ENCODE measurements around the gene FCHSD2.
"Not testable (repeated sequence)": the region's sequence is repeated elsewhere in the genome, so short reads cannot be mapped to it uniquely, and the experiment has no call there.

FCHSD2 gene

GRCh38 chr11:72886619-72887018 lies 255.5 kb downstream of the FCHSD2 start:
- DNase-seq (ENCODE audit: low read depth in 2 of 3, low spot score in 1 of 3) = no peak

GRCh38 chr11:72885749-72886609 lies 256.1 kb downstream of the FCHSD2 start:
- DNase-seq (ENCODE audit: low read depth in 2 of 3, low spot score in 1 of 3) = no peak

DNA sequence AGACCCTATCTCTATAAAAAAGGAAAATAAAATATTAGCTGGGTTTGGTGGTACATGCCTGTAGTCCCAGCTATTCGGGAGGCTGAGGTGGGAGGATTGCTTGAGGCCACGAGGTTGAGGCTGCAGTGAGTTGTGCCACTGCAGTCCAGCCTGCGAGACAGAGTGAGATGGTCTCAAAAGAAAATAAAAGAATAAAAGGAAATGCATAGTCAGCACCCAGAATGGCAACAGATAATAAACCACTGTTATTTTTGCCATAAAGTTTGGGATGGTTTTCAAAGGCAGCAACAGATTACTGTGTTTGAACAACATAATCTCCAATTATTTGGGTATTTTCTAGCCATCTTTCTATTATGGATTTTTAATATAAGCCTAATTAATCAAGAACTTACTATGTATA lies 266.0 kb downstream of the FCHSD2 start:
- no peak for DNase-seq (ENCODE audit: low read depth in 2 of 3, low spot score in 1 of 3)

DNA sequence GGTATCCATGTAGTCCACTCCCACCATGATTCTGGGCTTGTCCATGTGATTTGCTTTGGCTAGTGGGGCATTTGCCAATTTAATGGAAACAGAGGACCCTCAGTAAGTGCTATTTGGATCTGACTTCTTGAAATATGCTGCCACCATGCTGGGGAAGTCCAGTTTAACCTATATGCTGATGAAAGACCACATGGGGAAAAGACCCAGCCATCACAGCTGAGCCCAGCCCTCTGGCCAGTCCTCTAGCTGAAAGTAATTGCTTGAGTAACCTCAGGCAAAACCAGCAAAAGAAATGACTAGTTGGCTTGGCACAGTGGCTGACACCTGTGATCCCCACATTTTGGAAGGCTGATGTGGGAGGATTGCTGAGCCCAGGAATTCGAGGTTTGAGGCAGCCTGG lies 266.4 kb downstream of the FCHSD2 start:
- DNase-seq (ENCODE audit: low read depth in 2 of 3, low spot score in 1 of 3) = no peak

- no peak for DNase-seq (ENCODE audit: low read depth in 2 of 3, low spot score in 1 of 3)
These were observed 270.1 kb downstream of the FCHSD2 start for GRCh38 chr11:72872012-72872411.

- no peak for DNase-seq (ENCODE audit: low read depth in 2 of 3, low spot score in 1 of 3)
These were observed 271.0 kb downstream of the FCHSD2 start for GRCh38 chr11:72871119-72871518.

- no peak for DNase-seq (ENCODE audit: low read depth in 2 of 3, low spot score in 1 of 3)
These were observed 272.3 kb downstream of the FCHSD2 start for GRCh38 chr11:72869831-72870230.

- DNase-seq (ENCODE audit: low read depth in 2 of 3, low spot score in 1 of 3) = no peak
These were observed 274.1 kb downstream of the FCHSD2 start for GRCh38 chr11:72867970-72868369.

DNA sequence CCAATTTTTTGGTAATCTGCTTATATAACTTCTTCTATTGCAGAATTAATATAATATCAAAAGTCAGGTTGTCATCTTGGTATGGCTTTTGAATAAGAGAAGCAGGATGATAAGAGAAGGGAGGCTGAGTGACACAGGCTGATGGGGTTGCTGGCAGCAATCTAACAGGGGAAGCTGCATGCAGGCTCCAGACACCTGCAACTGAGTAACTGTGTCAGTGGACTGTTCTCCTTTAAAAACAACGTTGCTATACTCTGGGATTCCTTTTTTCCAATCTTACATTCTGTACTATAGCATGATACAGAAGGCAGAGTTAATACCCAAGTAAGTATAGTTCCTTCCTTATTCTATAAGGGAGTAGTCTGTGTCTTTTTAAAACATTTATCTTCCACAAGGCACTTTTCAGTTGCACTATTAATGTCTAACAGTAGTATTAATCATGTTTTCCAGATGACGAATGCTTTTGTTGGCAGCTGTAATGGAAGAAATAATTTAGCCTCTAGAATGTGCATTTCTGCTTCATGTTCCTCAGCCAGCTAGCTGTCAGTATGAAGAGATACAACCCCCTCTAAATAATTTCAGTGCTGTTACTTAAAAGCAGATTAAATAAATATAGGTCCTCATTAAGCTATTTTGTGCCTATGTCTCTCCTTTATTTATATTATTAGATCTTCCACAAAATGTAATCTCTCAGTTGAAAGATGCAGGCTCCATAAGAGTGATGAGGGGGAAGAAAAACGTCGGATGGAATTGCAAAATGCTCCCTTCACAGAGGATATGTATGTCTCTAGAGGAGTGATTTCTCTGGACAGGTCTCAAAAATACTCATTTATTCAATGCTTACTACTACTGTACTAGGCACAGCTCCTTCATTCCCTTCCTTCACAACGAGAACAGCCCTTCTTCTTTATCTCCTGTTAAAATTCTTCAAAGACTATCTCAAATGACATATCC lies 277.1 kb downstream of the FCHSD2 start:
- DNase-seq (ENCODE audit: low read depth in 2 of 3, low spot score in 1 of 3) = no peak

GRCh38 chr11:72863916-72864315 lies 278.2 kb downstream of the FCHSD2 start:
- no peak for DNase-seq (ENCODE audit: low read depth in 2 of 3, low spot score in 1 of 3)

- DNase-seq (ENCODE audit: low read depth in 2 of 3, low spot score in 1 of 3) = no peak
These were observed 279.0 kb downstream of the FCHSD2 start for GRCh38 chr11:72863091-72863490.

GRCh38 chr11:72860592-72860991 lies 281.5 kb downstream of the FCHSD2 start:
- no peak for DNase-seq (ENCODE audit: low read depth in 2 of 3, low spot score in 1 of 3)

DNA sequence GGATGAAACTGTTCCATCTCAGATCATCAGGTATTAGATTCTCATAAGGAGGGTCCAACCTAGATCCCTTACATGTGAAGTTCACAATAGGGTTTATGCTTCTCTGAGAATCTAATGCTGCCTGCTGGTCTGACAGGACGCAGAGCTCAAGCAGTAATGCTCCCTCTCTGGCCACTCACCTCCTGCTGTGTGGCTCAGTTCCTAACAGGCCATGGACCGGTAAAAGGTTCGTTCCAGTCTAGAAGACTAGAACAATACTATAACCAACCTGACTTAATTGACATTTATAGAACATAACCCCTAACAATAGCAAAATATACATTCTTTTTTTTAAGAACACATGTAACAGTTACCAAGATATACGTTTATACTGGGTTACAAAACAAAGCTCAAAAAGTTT lies 282.1 kb downstream of the FCHSD2 start:
- DNase-seq (ENCODE audit: low read depth in 2 of 3, low spot score in 1 of 3) = no peak

DNA sequence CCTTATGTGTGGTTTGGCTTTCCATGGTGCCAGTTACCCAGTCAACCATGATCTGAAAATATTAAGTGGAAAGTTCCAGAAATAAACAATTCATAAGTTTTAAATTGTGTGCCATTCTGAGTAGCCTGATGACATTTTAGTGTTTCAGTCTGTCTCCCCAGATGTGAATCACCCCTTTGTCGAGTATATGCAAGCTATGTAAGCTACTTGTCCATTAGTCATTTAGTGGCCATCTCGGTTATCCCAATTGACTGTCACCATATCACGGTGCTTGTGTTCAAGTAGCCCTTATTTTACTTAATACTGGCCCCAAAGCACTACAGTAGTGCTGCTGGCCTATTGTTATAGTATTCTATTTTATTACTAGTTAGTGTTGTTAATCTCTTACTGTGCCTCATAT lies 283.0 kb downstream of the FCHSD2 start:
- no peak for DNase-seq (ENCODE audit: low read depth in 2 of 3, low spot score in 1 of 3)

GRCh38 chr11:72858267-72858666 lies 283.9 kb downstream of the FCHSD2 start:
- DNase-seq (ENCODE audit: low read depth in 2 of 3, low spot score in 1 of 3) = not testable (repeated sequence)

DNA sequence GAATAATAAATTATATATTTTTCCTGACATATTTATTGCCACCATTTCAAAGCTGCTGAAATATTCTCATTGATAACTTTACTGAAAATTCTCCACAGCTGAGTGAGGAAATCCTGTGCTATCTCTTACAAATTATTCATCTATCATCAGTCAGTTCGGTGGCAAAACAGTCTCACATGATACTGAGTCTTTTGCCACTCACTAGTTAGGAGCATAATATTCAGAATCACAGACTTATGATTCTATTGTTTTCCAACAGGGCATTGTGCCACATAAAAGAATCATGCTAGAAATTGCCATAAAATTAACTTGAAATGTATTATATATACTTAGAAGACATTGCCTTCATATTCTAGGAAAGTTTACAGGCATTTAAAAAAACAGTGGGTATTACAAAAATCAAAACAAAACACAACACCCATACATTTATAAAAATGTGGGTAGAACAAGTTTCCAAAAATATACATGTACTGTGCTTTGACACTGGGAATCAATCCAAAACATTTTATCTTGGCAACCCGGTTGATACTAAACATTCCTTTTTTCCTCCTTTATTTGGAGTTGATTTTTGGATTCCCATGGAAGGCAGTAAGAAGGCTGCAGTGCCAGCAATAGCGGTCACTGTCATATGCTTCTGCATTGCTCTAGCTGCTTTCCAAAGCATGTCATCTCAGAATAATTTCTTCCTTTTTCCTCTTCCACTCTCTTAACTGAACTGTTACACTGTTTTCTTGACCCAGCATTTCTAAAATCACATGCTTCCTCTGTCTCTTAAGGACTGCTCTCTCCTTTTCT lies 285.4 kb downstream of the FCHSD2 start:
- DNase-seq (ENCODE audit: low read depth in 2 of 3, low spot score in 1 of 3) = no peak

DNA sequence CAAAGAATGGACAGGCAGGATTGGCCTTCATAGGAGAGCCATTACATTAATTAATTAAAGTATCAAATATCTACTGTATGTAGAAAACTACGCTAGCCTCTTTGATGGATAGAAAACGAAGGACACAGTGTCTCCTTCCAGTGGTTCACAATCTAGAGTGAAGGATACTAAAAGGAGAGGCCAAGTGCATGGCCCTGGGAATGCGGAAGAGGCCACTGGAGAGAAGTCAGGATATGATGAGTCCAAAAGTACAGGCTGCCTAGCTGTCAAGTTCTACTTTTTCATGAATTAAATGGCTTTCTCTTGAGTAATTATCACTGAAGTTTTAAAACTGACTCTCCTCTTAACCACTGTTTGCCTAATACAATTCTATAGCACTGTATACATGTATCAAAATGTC lies 286.1 kb downstream of the FCHSD2 start:
- DNase-seq (ENCODE audit: low read depth in 2 of 3, low spot score in 1 of 3) = no peak

DNA sequence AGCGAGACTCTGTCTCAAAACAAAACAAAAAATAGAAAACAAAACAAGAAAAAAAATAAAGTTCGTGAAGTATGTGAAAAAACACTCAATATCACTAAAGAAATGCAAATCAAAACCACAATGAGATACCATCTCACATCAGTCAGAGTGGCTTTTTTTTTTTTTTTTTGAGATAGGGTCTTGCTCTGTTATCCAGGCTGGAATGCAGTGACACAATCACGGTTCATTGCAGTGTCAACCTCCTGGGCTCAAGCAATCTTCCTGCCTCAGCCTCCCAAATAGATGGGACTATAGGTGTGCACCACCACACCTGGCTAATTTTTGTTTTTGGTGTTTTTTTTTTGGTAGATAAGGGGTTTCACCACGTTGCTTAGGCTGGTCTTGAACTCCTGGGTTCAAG lies 290.4 kb downstream of the FCHSD2 start:
- no peak for DNase-seq (ENCODE audit: low read depth in 2 of 3, low spot score in 1 of 3)

DNA sequence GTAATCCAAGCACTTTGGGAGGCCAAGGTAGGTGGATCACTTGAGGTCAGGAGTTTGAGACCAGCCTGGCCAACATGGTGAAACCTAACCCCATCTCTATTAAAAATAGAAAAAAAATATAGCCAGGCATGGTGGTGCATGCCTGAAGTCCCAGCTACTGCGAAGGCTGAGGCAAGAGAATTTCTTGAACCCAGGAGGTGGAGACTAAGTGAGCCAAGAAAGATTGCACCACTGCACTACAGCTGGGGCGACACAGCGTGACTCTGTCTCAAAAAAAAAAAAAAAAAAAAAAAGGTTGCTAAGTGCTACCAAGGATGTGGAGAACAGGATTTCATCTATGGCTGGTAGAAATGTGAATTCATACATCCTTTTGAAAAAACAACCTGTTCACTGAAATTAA lies 291.3 kb downstream of the FCHSD2 start:
- no peak for DNase-seq (ENCODE audit: low read depth in 2 of 3, low spot score in 1 of 3)

DNA sequence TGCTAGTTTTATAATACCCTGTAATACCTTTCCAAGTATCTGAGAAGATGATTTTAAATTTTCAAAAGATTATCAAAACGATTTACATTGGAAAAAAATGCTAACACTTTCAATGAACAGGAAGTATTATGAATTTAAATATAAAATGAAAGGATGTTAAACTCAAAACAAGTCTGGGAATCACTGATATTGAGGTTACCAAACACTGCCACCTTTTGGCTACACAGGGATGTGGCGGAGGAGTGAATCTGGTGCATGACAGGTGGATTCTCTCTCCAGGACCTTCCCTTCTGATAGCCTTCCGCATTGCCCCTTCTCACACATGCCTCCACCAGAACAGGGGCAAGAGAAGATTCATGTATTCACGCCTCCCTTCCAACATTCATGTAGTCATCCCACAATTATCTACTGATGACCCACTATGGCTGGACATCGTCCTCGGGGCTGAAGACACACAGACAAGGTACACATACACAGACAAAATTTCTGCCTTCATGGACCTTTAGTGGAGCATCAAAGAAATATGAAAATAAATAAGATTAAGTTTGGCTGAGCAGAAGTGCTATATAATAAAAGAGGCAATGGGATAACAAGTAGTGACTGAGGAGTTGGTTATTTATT lies 293.2 kb downstream of the FCHSD2 start:
- DNase-seq (ENCODE audit: low read depth in 2 of 3, low spot score in 1 of 3) = peak in 2 of 3 donors; percentile 13 to 37

DNA sequence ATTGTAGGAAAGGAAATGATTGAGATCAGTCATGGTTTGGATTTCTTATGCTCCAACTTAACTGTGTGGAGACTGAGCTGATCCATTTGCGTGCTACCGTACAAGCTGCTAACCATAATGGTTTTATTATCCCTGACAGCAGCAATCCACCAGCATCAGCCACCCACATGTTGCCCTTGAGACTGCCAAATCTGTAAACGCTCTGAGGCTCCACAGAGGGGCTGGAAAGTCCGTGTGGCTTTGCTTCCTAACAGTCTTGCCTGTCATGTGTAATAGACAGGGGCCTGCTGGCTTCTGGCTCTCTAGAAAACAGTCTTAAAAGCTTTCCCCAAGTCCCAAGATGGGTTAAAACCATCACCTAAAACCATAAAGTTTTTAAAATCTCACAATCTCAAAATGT lies 297.8 kb downstream of the FCHSD2 start:
- DNase-seq (ENCODE audit: low read depth in 2 of 3, low spot score in 1 of 3) = no peak
